Measurements from ENCODE around the gene AHNAK2. TPM values are rescaled to one million over a fixed set of nuclear protein-coding genes. Genes with fewer than 3 reads are reported as not detected.

AHNAK2 gene
- total RNA-seq, 1 donor from 2014 or later: 13.7 TPM

- no peaks in the 10 kb centered on the region for H3K27me3 ChIP-seq
- ATAC-seq (no peak), DNase-seq (no peak)
- no peak overlapping the region for H3K27ac ChIP-seq
- no peaks in the 10 kb centered on the region for H3K9me3 ChIP-seq
- no peaks in the 10 kb centered on the region for H3K36me3 ChIP-seq
- H3K4me1 ChIP-seq: no peaks in the 10 kb centered on the region
- H3K4me3 ChIP-seq: no peak overlapping the region
- no peak for TF ChIP-seq CTCF (IDR thresholded peaks at IDR 0.05)
- intact Hi-C loops (cut with DNase I): no loop called here
Measured at GRCh38 chr14:104993808-104994591, 15.8 kb upstream of the AHNAK2 start.

- no peak overlapping the region for H3K27ac ChIP-seq
- no peaks in the 10 kb centered on the region for H3K36me3 ChIP-seq
- H3K27me3 ChIP-seq: no peaks in the 10 kb centered on the region
- no peaks in the 10 kb centered on the region for H3K9me3 ChIP-seq
- TF ChIP-seq CTCF (IDR thresholded peaks at IDR 0.05): no peak
- intact Hi-C loops (cut with DNase I): no loop called here
- ATAC-seq (no peak), DNase-seq (no peak)
- no peak overlapping the region for H3K4me3 ChIP-seq
- H3K4me1 ChIP-seq: no peaks in the 10 kb centered on the region
Measured at GRCh38 chr14:104993306-104993705, 15.1 kb upstream of the AHNAK2 start.

GRCh38 chr14:104992501-104992900 is 14.3 kb upstream of the AHNAK2 start:
- no peak for TF ChIP-seq CTCF (IDR thresholded peaks at IDR 0.05)
- Histone ChIP-seq H3K4me3 (no peak overlapping the region), H3K36me3 (no peaks in the 10 kb centered on the region), H3K9me3 (no peaks in the 10 kb centered on the region), H3K27ac (no peak overlapping the region), H3K4me1 (no peaks in the 10 kb centered on the region), H3K27me3 (no peaks in the 10 kb centered on the region)
- ATAC-seq (no peak), DNase-seq (no peak)
- intact Hi-C loops (cut with DNase I): no loop called here

GRCh38 chr14:104991896-104992230 is 13.7 kb upstream of the AHNAK2 start:
- ATAC-seq (no peak), DNase-seq (no peak)
- H3K27ac ChIP-seq: no peak overlapping the region
- no peak overlapping the region for H3K4me3 ChIP-seq
- intact Hi-C loops (cut with DNase I): no loop called here
- H3K36me3 ChIP-seq: no peaks in the 10 kb centered on the region
- TF ChIP-seq CTCF (IDR thresholded peaks at IDR 0.05): no peak
- peaks cover 5% of the 10 kb centered on the region for H3K4me1 ChIP-seq
- no peaks in the 10 kb centered on the region for H3K9me3 ChIP-seq
- no peaks in the 10 kb centered on the region for H3K27me3 ChIP-seq

GRCh38 chr14:104989951-104990303 is 11.8 kb upstream of the AHNAK2 start:
- TF ChIP-seq CTCF (IDR thresholded peaks at IDR 0.05): no peak
- ATAC-seq (no peak), DNase-seq (no peak)
- intact Hi-C loops (cut with DNase I): no loop called here
- Histone ChIP-seq H3K4me3 (no peak overlapping the region), H3K36me3 (no peaks in the 10 kb centered on the region), H3K9me3 (no peaks in the 10 kb centered on the region), H3K27me3 (no peaks in the 10 kb centered on the region), H3K4me1 (peaks cover 12% of the 10 kb centered on the region), H3K27ac (no peak overlapping the region)
